ENCODE measurements around the gene PTGER1.

The PTGER1 gene

GRCh38 chr19:14440049-14440448 is 35.1 kb downstream of the PTGER1 start:
- no peak for DNase-seq

GRCh38 chr19:14439014-14439413 is 36.1 kb downstream of the PTGER1 start:
- no peak for DNase-seq

GRCh38 chr19:14437578-14438140 is 37.5 kb downstream of the PTGER1 start:
- DNase-seq: no peak

GRCh38 chr19:14435320-14436050 is 39.7 kb downstream of the PTGER1 start:
- DNase-seq: no peak

- DNase-seq: peak; percentile 15
Measured at GRCh38 chr19:14434543-14435319, 40.4 kb downstream of the PTGER1 start.

GRCh38 chr19:14433554-14434501 is 41.3 kb downstream of the PTGER1 start:
- peak; percentile 89 for DNase-seq

GRCh38 chr19:14432791-14433553 is 42.2 kb downstream of the PTGER1 start, which contains the start of gene PKN1:
TSS of gene PKN1 (plus strand) at chr19:14433306. CDS start at chr19:14433522, 216 bp downstream.
- DNase-seq: peak; percentile 87

GRCh38 chr19:14430712-14431111 is 44.4 kb downstream of the PTGER1 start:
- no peak for DNase-seq

- DNase-seq: peak; percentile 35
Measured at GRCh38 chr19:14428882-14429416, 46.2 kb downstream of the PTGER1 start.

GRCh38 chr19:14427461-14427860 is 47.7 kb downstream of the PTGER1 start:
- no peak for DNase-seq

GRCh38 chr19:14425696-14426138 is 49.4 kb downstream of the PTGER1 start:
- DNase-seq: no peak
